RWPE1 (cell line): ENCODE results near the gene CCL28.
"Not testable (repeated sequence)": the region's sequence is repeated elsewhere in the genome, so short reads cannot be mapped to it uniquely, and the experiment has no call there.

Experiments used
- CTCF ChIA-PET: fragments of 350-600 bp; sonication (Branson Sonifier 250); formaldehyde crosslinking; extraction: SDS; loops from one replicate; lab custom pipeline; 2021; lab: Yijun Ruan, JAX
- POLR2A ChIA-PET: fragments of 400-600 bp; formaldehyde crosslinking; extraction: SDS; loops from one replicate; lab custom pipeline; 2020; ENCODE audit warnings: antibody characterized with exemption; ENCODE audit not compliant: low non-redundant PET; lab: Yijun Ruan, JAX
- DNase-seq: peaks from one replicate; pipeline ENCODE4 v3.0.0; 2012; ENCODE audit warnings: low spot score
- H3K27ac ChIP-seq: fragments of 450-650 bp; 2 replicates; pipeline ENCODE4 v1.5.1; 2017
- TF ChIP-seq, protein P1 (sequence below): fragments of 450-650 bp; conservative IDR thresholded peaks from 2 replicates; pipeline ENCODE4 v1.5.1; 2017; ENCODE audit warnings: low read depth, mild to moderate bottlenecking

Gene CCL28, protein sequence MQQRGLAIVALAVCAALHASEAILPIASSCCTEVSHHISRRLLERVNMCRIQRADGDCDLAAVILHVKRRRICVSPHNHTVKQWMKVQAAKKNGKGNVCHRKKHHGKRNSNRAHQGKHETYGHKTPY

DNA sequence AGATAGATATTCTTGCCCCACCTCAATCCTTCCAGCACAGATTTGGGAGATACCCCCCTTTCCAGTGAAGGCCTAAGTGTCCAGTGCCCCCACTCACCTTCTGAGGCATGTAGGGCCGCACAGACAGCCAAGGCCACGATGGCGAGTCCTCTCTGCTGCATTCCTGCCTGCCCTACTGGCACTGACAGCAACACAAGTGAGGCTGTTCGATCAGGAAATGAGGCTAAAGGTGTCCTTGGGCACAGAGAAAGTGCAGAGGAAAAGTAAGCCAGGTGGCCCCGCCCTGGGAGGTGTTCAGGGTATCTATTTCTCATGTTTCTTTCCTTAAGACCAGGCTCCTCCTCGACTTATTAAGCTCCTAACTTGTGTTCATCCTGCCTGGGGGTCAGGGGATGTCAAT is at the start of gene CCL28:
CCL28 (minus strand) TSS at position 236 of the 400 bp plus-strand sequence; CDS start at position 161, 75 bp downstream.
- TF ChIP-seq, protein P1, sequence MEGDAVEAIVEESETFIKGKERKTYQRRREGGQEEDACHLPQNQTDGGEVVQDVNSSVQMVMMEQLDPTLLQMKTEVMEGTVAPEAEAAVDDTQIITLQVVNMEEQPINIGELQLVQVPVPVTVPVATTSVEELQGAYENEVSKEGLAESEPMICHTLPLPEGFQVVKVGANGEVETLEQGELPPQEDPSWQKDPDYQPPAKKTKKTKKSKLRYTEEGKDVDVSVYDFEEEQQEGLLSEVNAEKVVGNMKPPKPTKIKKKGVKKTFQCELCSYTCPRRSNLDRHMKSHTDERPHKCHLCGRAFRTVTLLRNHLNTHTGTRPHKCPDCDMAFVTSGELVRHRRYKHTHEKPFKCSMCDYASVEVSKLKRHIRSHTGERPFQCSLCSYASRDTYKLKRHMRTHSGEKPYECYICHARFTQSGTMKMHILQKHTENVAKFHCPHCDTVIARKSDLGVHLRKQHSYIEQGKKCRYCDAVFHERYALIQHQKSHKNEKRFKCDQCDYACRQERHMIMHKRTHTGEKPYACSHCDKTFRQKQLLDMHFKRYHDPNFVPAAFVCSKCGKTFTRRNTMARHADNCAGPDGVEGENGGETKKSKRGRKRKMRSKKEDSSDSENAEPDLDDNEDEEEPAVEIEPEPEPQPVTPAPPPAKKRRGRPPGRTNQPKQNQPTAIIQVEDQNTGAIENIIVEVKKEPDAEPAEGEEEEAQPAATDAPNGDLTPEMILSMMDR = no peak
- ChIA-PET CTCF (interaction anchor here (0.6 to 1.4 kb wide), 2 partner anchors 23 to 300 kb away, joined by 3 read pairs; no protein-coding TSS in a partner anchor), POLR2A (no interaction called here)
- no peak within 1 kb of the TSS for H3K27ac ChIP-seq
- DNase-seq = no peak

GRCh38 chr5:43461066-43461465 is 48.9 kb upstream of the CCL28 start:
- CTCF ChIA-PET = no interaction called here
- no peak overlapping the region for H3K27ac ChIP-seq
- POLR2A ChIA-PET = no interaction called here
- DNase-seq = no peak
- TF ChIP-seq, protein P1 = no peak

DNA sequence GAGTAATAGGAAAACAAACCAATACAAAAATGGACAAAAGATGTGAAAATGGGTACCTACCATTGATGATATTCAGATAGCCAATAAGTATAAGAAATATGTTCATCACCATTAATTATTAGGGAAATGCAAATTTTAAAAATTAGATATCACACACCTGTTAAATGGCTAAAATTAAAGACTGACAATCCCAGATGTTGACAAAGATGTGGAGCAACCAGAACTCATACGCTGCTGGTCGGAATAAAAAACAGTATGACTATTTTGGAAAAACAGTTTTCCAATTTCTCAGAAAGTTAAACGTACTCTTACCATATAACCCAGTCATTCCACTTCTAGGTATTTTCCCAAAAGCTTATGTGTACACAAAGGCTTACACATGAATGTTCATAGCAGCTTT is 44.4 kb upstream of the CCL28 start:
- POLR2A ChIA-PET = no interaction called here
- CTCF ChIA-PET = no interaction called here
- DNase-seq = no peak
- TF ChIP-seq, protein P1 = no peak
- no peak overlapping the region for H3K27ac ChIP-seq

DNA sequence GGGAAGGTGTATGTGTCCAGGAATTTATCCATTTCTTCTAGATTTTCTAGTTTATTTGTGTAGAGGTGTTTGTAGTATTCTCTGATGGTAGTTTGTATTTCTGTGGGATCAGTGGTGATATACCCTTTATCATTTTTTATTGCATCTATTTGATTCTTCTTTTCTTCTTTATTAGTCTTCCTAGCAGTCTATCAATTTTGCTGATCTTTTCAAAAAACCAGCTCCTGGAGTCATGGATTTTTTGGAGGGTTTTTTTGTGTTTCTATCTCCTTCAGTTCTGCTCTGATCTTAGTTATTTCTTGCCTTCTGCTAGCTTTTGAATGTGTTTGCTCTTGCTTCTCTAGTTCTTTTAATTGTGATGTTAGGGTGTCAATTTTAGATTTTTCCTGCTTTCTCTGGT is 29.4 kb upstream of the CCL28 start:
- POLR2A ChIA-PET, CTCF ChIA-PET: not testable (repeated sequence)

DNA sequence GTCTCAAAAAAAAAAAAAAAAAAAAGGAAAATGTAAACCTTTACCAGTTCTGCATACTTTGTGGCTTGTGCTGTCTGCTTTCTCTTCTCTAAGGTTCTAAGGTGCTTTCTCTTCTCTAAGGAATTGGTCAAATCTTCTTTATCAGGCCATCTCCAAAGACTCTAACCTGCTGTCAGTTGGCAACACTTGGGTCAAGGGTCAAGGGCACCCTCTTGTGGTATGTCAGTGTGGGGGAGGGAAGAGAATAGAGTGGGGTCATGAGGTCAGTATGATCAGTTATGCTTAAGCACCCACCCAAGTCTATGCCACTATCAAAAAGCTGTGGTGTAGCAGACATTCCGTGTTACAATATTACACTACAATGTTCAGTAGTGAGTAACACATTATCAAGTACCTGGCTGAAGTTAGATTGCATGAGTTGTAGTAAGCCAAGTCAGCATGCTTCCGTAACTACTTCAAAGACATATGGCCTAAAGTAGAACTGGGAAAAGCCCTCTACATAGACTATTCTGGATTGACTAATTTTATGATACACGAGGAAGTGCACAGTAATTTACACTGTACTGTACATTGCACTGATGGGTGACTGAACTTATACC is 25.0 kb upstream of the CCL28 start:
- TF ChIP-seq, protein P1 = no peak
- H3K27ac ChIP-seq = no peak overlapping the region
- DNase-seq = no peak
- POLR2A ChIA-PET = interaction anchor here (0.6 kb wide), 2 partner anchors 17 to 36 kb away, joined by 3 read pairs; no protein-coding TSS in a partner anchor
- CTCF ChIA-PET = interaction anchor here (0.7 kb wide), 1 partner anchor 11 kb away, joined by 7 read pairs; no protein-coding TSS in a partner anchor

More for the DNA sequence above, 29.4 kb upstream of the CCL28 start:
- H3K27ac ChIP-seq, DNase-seq: not testable (repeated sequence)

GRCh38 chr5:43433382-43433781 is 21.2 kb upstream of the CCL28 start:
- POLR2A ChIA-PET = no interaction called here
- TF ChIP-seq, protein P1 = no peak
- CTCF ChIA-PET = interaction anchor here (1.2 kb wide), 1 partner anchor 16 kb away, joined by 3 read pairs; no protein-coding TSS in a partner anchor
- no peak for DNase-seq
- H3K27ac ChIP-seq = no peak overlapping the region
